Adrenal gland (tissue), 12 donors: ENCODE results near the gene SLC12A6. TPM values are rescaled to one million over a fixed set of nuclear protein-coding genes. Genes with fewer than 3 reads are reported as not detected.

Source experiments
- DNase-seq, 7 donors: peaks; one replicate each; pipeline ENCODE4 v3.0.0-alpha.2; 2019 to 2020
- H3K27ac ChIP-seq, 5 donors: fragments of 200-600 bp; sonication (generic) in 4 of 5; 1 replicate in 3 of 5; 2 replicates in 2 of 5; pipeline versions ENCODE4 v1.5.1 to v1.8.0; 2016 to 2020; ENCODE audit warnings: mild to moderate bottlenecking in 1 of 5
- H3K27me3 ChIP-seq: fragments of 200-600 bp; 2 replicates; pipeline ENCODE4 v1.8.0; 2021
- H3K36me3 ChIP-seq, 2 donors: fragments of 200-600 bp; replicated peaks in 1 of 2; 1 replicate in 1 of 2; 2 replicates in 1 of 2; pipeline versions ENCODE4 v1.5.1 to v1.8.0; 2018 to 2022
- H3K4me1 ChIP-seq, 2 donors: fragments of 200-600 bp; replicated peaks in 1 of 2; 1 replicate in 1 of 2; 2 replicates in 1 of 2; pipeline versions ENCODE4 v1.5.1 to v1.8.0; 2018 to 2021
- H3K4me3 ChIP-seq, 4 donors: fragments of 200-600 bp; sonication (generic) in 3 of 4; one replicate each; pipeline ENCODE4 v1.5.1; 2016 to 2018
- H3K9me3 ChIP-seq, 3 donors: fragments of 200-600 bp; sonication (generic) in 1 of 3; replicated peaks in 1 of 3; 1 replicate in 2 of 3; 2 replicates in 1 of 3; pipeline versions ENCODE4 v1.5.1 to v1.8.0; 2016 to 2021
- CTCF ChIP-seq, 6 experiments: fragments of 450-650 bp in 4 of 6; fragments of 200-600 bp in 2 of 6; sonication (generic) in 1 of 6; IDR thresholded peaks; 1 replicate in 5 of 6; 2 replicates in 1 of 6; pipeline versions ENCODE4 v1.5.1 to v1.8.0; 2016 to 2021; ENCODE audit warnings: antibody characterized with exemption in 6 of 6, mild to moderate bottlenecking in 2 of 6, moderate library complexity in 1 of 6
- POLR2A ChIP-seq, 2 donors: fragments of 450-650 bp; IDR thresholded peaks; one replicate each; pipeline ENCODE4 v1.6.1; 2017; ENCODE audit warnings: antibody characterized with exemption in 2 of 2, mild to moderate bottlenecking in 2 of 2, moderate library complexity in 1 of 2
- WGBS, 4 donors: extraction: QIAGEN DNeasy Blood & Tissue Kit in 2 of 4; methylation state at CpG; one replicate each; pipeline versions ENCODE4 v1.1.5 to v1.1.7; 2013 to 2017; 5-methylcytosine and 5-hydroxymethylcytosine counted together
- intact Hi-C, 2 donors: fragments of 100-400 bp; cut with DNase I; formaldehyde crosslinking; loops; one replicate each; pipeline versions ENCODE4 v1.14.1 to v1.15.0; 2022 to 2023
- polyA plus RNA-seq, 3 donors: library from polyadenylated mRNA; stranded (reverse); fragments of 200-250 nt in 2 of 3; fragments of 350-450 nt in 1 of 3; fragmentation: Illumina TruSeq in 1 of 3; extraction: RNeasy Lipid Tissue Mini Kit (QIAGEN cat#74804) in 1 of 3; gene quantifications; one replicate each; pipeline ENCODE4 v1.2.3, GENCODE V29; 2013 to 2014
- total RNA-seq, 9 donors: library from RNA; depleted of rRNA in 4 of 9; stranded (reverse); fragments of >200 nt in 4 of 9; fragments of 120-200 nt in 1 of 9; fragmentation: NEBNext Ultra II Directional in 1 of 9; extraction: Animal tissue kit (Norgen Biotek cat#: 25700) in 1 of 9; gene quantifications; one replicate each; pipeline versions ENCODE4 v1.1.0 to v1.2.4, GENCODE V29; 2013 to 2023
- donor health status: healthy with polysubstance abuse.
- donor health status: Bipolar disorder and iron deficiency.
- donor health status: DM: yes; HTN: yes; CAD: no.
- donor health status: DM: no; HTN: no; CAD: no.
- donor health status: DM: no; HTN: no; CAD: no.
- donor health status: DM: yes; HTN: yes; CAD: no.

SLC12A6 gene
- total and polyA plus RNA-seq, 12 donors: 3.3 to 101 (median 17.3) TPM

DNA sequence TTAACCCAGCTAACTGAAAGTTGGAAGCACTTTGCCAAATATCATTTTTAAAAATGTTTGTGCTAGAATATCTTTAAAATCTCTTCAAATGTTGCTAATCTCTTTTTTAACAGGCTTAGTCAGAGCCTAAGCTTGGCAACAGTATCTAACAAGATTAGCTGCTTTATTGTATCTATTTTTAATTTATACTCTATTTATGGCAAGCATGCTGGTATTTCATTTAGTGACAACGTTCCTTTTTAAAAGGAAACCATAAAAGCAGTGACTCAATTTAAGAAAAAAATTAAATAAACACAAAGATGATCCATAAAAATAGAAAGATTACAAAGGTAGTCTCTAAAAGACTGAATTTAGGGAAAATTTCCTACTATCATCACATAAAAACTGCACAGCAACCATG is 40.5 kb downstream of the SLC12A6 start:
- Histone ChIP-seq H3K27ac (peak overlapping the region in 1 of 5 donors; percentile 33), H3K4me3 (no peak overlapping the region), H3K27me3 (no peaks in the 10 kb centered on the region), H3K4me1 (peaks cover 0 to 12% of the 10 kb centered on the region in 2 donors), H3K36me3 (no peaks in the 10 kb centered on the region), H3K9me3 (no peaks in the 10 kb centered on the region)
- intact Hi-C loops: no loop called here
- WGBS, 4 donors: 0 to 10% (median 1%) methylated on average over 1 of the region's 1 CpG
- DNase-seq: no peak
- TF ChIP-seq POLR2A (IDR thresholded peaks at IDR 0.05) (no peak), CTCF (IDR thresholded peaks at IDR 0.05) (no peak)

- TF ChIP-seq POLR2A (IDR thresholded peaks at IDR 0.05) (no peak), CTCF (IDR thresholded peaks at IDR 0.05) (no peak)
- no peak for DNase-seq
- peaks cover 0 to 12% of the 10 kb centered on the region in 2 donors for H3K4me1 ChIP-seq
- no peak overlapping the region for H3K4me3 ChIP-seq
- intact Hi-C loops: no loop called here
- no peaks in the 10 kb centered on the region for H3K27me3 ChIP-seq
- H3K9me3 ChIP-seq: no peaks in the 10 kb centered on the region
- 89 to 97% (median 95%) methylated on average over 5 to 9 of the region's 9 CpGs for WGBS, 4 donors
- H3K27ac ChIP-seq: no peak overlapping the region
- no peaks in the 10 kb centered on the region for H3K36me3 ChIP-seq
Observed at GRCh38 chr15:34292621-34293020, 45.0 kb downstream of the SLC12A6 start.

DNA sequence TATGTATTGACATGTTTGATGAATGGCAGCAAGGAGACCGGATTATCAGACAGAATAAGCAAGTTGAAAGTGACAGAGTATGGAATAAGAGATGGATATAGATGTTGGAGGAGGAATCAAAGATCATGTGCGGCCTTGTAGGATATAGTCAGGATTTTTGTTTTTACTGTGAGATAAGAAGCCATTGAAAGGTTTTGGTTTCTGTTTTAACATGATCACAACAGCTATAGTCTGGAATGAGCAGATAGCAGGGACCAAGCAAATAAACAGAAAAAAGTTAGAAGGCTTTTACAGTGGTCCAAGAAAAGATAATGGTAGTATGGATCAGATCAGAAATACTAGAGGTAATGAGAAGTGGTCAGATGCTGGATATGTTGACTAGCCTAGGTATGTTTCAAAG is 52.6 kb downstream of the SLC12A6 start:
- WGBS, 4 donors: 62 to 75% (median 72%) methylated on average over 2 of the region's 2 CpGs
- Histone ChIP-seq H3K9me3 (no peaks in the 10 kb centered on the region), H3K36me3 (no peaks in the 10 kb centered on the region), H3K4me3 (no peak overlapping the region), H3K4me1 (no peaks in the 10 kb centered on the region), H3K27ac (no peak overlapping the region), H3K27me3 (no peaks in the 10 kb centered on the region)
- intact Hi-C loops: no loop called here
- DNase-seq: no peak
- TF ChIP-seq POLR2A (IDR thresholded peaks at IDR 0.05): no peak

DNA sequence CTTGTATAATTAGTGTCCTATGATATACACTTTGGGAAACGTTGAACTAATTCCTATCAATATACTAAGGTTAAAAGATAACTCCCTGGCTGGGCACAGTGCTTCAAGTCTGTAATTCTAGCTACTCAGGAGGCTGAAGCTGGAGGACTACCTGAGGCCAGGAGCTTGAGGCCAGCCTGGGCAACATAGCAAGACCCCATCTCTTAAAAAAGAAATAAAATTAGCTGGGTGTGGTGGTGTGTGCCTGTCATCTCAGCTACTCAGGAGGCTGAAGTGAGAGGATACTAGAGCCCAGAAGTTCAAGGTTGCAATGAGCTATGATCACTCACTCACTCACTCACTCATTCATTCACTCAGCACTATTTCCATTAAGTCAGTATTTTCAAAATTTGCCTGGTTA is 55.2 kb downstream of the SLC12A6 start:
- Histone ChIP-seq H3K4me1 (no peaks in the 10 kb centered on the region), H3K27me3 (no peaks in the 10 kb centered on the region), H3K36me3 (no peaks in the 10 kb centered on the region), H3K4me3 (no peak overlapping the region), H3K9me3 (no peaks in the 10 kb centered on the region), H3K27ac (no peak overlapping the region)
- 91 to 100% (median 99%) methylated on average over 1 of the region's 1 CpG for WGBS, 4 donors
- intact Hi-C loops: no loop called here
- no peak for TF ChIP-seq CTCF (IDR thresholded peaks at IDR 0.05)
- TF ChIP-seq POLR2A (IDR thresholded peaks at IDR 0.05): no peak
- DNase-seq: no peak

DNA sequence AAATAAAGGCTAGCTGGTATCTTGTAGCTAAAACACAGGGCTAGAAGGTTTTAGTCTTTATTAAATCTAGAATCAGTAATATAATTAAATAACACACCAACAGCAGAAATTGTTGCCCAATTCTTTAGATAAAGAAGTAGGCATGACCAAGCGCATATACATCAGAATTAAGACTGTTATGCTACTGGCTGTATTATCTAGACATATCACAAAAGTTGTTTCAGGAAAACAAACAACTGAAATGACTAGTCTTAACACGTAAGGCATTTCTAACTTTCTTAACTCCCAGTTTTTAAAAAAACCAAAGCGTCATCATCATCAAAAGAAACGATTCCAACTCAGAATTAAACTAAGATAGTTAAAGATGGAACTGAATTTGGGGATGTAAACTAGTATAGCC is 57.4 kb downstream of the SLC12A6 start:
- TF ChIP-seq CTCF (IDR thresholded peaks at IDR 0.05) (no peak), POLR2A (IDR thresholded peaks at IDR 0.05) (no peak)
- Histone ChIP-seq H3K27me3 (no peaks in the 10 kb centered on the region), H3K9me3 (no peaks in the 10 kb centered on the region), H3K27ac (no peak overlapping the region), H3K4me3 (no peak overlapping the region), H3K36me3 (no peaks in the 10 kb centered on the region), H3K4me1 (no peaks in the 10 kb centered on the region)
- WGBS, 4 donors: 92 to 96% (median 93%) methylated on average over 4 of the region's 4 CpGs
- intact Hi-C loops: no loop called here
- DNase-seq: no peak
